PFSK-1 (cell line): ENCODE data around the gene ALDH8A1.

Experiments used
- POLR2AphosphoS5 ChIP-seq: IDR thresholded peaks from 2 replicates; pipeline ENCODE4 v1.6.1; 2012; ENCODE audit warnings: low read depth, mild to moderate bottlenecking, control low read depth, low read length, moderate library complexity
- TAF1 ChIP-seq: IDR thresholded peaks from 2 replicates; pipeline ENCODE4 v1.6.1; 2012; ENCODE audit warnings: low read length, control low read depth, borderline replicate concordance; ENCODE audit not compliant: insufficient read depth

DNA sequence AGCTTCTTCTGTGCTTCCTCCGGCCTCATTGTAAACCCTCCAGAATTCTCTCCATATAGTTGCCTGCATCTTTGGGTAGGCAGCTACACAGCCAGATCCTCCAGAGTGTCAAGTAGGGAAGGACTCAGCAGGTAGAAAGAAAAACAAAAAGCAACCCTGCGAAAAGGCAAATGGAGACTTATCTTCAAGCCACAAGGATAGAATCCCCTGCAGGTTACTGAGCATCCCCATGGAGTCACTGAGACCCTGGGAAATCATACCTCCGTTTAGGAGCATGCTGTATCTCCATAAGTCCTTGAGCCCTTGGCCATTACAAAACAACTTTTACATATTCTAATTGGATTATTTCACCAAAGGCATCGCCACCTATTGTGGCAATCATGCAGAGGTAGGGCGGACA, 28.6 kb downstream of the ALDH8A1 start:
- TF ChIP-seq POLR2AphosphoS5 = no peak
- TF ChIP-seq TAF1 = no peak
